Lower lobe of right lung (tissue), 2 donors: ENCODE results near the gene NMU. TPM values are rescaled to one million over a fixed set of nuclear protein-coding genes. Genes with fewer than 3 reads are reported as not detected.

Source experiments
- ATAC-seq, 2 donors: fragments of 200-7000 bp; cut with Tn5 transposase; one replicate each; pipeline ENCODE4 v1.9.1; 2020 to 2022; ENCODE audit warnings: mild to moderate bottlenecking in 2 of 2, moderate library complexity in 2 of 2
- DNase-seq: peaks from one replicate; pipeline ENCODE4 v3.0.0-alpha.2; 2020
- H3K27ac ChIP-seq: fragments of 200-600 bp; one replicate; pipeline ENCODE4 v1.8.0; 2022
- H3K27me3 ChIP-seq: fragments of 200-600 bp; one replicate; pipeline ENCODE4 v1.8.0; 2022; ENCODE audit warnings: low read depth
- H3K36me3 ChIP-seq: fragments of 200-600 bp; one replicate; pipeline ENCODE4 v1.8.0; 2022; ENCODE audit warnings: mild to moderate bottlenecking
- H3K4me1 ChIP-seq: fragments of 200-600 bp; one replicate; pipeline ENCODE4 v1.8.0; 2022
- H3K4me3 ChIP-seq: fragments of 200-600 bp; one replicate; pipeline ENCODE4 v1.8.0; 2022; ENCODE audit warnings: mild to moderate bottlenecking
- H3K9me3 ChIP-seq: fragments of 200-600 bp; one replicate; pipeline ENCODE4 v1.8.0; 2022
- CTCF ChIP-seq: fragments of 200-600 bp; IDR thresholded peaks from one replicate; pipeline ENCODE4 v1.8.0; 2022; ENCODE audit warnings: antibody characterized with exemption, mild to moderate bottlenecking
- intact Hi-C: fragments of 100-400 bp; cut with DNase I; formaldehyde crosslinking; loops from one replicate; pipeline ENCODE4 v1.11.0; 2022
- total RNA-seq: library from RNA; stranded (reverse); fragmentation: NEBNext Ultra II Directional; extraction: Animal tissue kit (Norgen Biotek cat#: 25700); gene quantifications from one replicate; pipeline ENCODE4 v1.2.1, GENCODE V29; 2021
- donor health status: DM: no; HTN: yes; CAD: no; lungs with severe emphysema.

The NMU gene
- total RNA-seq, 1 donor from 2014 or later = 0.83 TPM

DNA sequence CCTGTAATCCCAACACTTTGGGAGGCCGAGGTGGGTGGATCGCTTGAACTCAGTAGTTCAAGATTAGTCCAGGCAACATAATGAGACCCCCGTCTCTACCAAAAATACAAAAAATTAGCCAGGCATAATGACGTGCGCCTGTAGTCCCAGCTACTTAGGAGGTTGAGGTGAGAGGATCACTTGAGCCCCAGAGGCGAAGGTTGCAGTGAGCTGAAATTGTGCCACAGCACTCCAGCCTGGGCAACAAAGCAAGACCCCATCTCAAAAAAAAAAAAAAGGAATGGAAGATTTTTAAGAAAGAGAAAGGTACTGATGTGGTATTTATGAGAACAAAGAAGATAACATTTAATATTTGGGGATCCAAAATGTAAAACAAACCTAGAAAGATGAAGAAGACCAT, 27.0 kb upstream of the NMU start:
- H3K36me3 ChIP-seq = no peaks in the 10 kb centered on the region
- no peaks in the 10 kb centered on the region for H3K27me3 ChIP-seq
- no peak overlapping the region for H3K4me3 ChIP-seq
- TF ChIP-seq CTCF = no peak
- peaks cover 7% of the 10 kb centered on the region for H3K4me1 ChIP-seq
- no peak overlapping the region for H3K27ac ChIP-seq
- intact Hi-C loops = no loop called here
- DNase-seq (no peak), ATAC-seq (no peak)
- H3K9me3 ChIP-seq = no peaks in the 10 kb centered on the region

DNA sequence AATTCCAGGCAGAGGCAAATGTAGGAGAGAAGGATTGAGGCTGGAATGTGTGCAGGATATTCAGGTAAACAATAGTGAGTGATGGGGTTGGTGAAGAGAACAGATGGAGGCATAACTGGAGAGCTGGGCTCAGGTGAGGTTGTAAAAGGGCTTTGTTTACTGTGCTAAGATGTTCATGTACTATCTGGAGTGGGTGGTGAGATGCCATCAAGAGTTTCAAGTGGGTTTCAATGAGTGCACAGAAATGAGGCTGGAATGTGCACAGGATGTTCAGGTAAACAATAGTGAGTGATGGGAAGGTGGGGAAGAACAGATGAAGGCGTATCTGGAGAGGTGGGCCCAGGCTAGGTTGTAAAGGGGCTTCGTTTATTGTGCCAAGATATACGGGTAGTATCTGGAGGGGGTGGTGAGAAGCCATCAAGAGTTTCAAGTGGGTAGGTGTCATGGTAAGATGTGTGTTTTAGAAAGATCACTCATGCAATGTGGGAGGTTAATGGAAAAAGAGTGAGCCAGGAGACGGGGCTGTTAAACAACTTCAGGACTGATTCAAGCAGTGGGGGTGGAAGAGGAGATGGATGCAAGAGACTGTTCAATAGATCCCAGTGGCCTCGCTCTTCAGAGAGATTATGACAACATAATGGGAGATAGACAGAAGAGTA, 25.4 kb upstream of the NMU start:
- Histone ChIP-seq H3K27me3 (no peaks in the 10 kb centered on the region), H3K4me3 (no peak overlapping the region), H3K9me3 (no peaks in the 10 kb centered on the region), H3K27ac (no peak overlapping the region), H3K36me3 (no peaks in the 10 kb centered on the region), H3K4me1 (peaks cover 7% of the 10 kb centered on the region)
- intact Hi-C loops = no loop called here
- TF ChIP-seq CTCF = no peak
- DNase-seq (no peak), ATAC-seq (peak; percentile 90 to 92)

DNA sequence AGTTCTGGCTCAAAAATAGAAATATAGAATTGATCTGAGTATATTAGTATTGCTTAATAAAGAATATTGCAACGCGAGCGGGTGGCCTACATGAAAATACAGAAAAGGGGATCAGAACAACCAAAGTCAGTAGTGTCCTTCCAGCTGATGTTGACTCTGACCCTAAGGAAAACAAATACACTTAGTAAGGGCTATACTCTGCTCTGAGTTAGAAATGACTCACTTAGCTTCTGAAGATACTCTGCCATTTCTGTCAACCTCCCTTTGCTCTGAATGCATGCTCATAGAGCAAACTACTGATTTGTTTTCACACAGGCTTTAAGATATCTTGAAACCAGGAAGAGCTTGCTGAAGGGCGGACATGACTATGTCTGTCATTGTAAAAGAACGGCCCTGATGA, 22.6 kb upstream of the NMU start:
- no peak for TF ChIP-seq CTCF
- no peaks in the 10 kb centered on the region for H3K27me3 ChIP-seq
- intact Hi-C loops = no loop called here
- no peaks in the 10 kb centered on the region for H3K9me3 ChIP-seq
- no peak overlapping the region for H3K27ac ChIP-seq
- no peak for DNase-seq
- H3K36me3 ChIP-seq = no peaks in the 10 kb centered on the region
- H3K4me3 ChIP-seq = no peak overlapping the region
- H3K4me1 ChIP-seq = peaks cover 7% of the 10 kb centered on the region
- ATAC-seq = no peak

GRCh38 chr4:55654131-55654530, 18.0 kb upstream of the NMU start:
- no peaks in the 10 kb centered on the region for H3K9me3 ChIP-seq
- no peaks in the 10 kb centered on the region for H3K27me3 ChIP-seq
- TF ChIP-seq CTCF = no peak
- DNase-seq (no peak), ATAC-seq (no peak)
- no peaks in the 10 kb centered on the region for H3K4me1 ChIP-seq
- H3K4me3 ChIP-seq = no peak overlapping the region
- H3K36me3 ChIP-seq = no peaks in the 10 kb centered on the region
- intact Hi-C loops = no loop called here
- no peak overlapping the region for H3K27ac ChIP-seq

DNA sequence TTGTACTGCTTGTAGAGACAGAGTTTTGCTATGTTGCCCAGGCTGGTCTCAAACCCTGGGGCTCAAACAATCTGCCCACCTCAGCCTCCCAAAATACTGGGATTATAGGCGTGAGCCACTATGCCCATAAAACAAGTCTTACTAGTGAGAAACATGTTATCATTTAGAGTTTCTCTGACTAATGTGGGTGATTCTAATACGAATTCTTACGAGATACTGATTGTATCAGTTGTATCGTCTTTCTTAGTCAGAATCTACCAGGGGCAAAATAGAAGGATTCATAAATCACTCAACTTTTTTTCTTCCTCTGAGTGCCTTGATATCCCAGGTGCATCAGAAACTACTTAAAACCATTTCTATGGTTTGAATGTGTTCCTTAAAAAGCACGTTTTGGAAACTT, 14.4 kb upstream of the NMU start:
- no peaks in the 10 kb centered on the region for H3K36me3 ChIP-seq
- no peaks in the 10 kb centered on the region for H3K4me1 ChIP-seq
- ATAC-seq (no peak), DNase-seq (no peak)
- no peaks in the 10 kb centered on the region for H3K27me3 ChIP-seq
- no peak overlapping the region for H3K27ac ChIP-seq
- TF ChIP-seq CTCF = no peak
- intact Hi-C loops = no loop called here
- H3K9me3 ChIP-seq = no peaks in the 10 kb centered on the region
- no peak overlapping the region for H3K4me3 ChIP-seq
